ENCODE data around the gene CCL18. TPM values are rescaled to one million over a fixed set of nuclear protein-coding genes. Genes with fewer than 3 reads are reported as not detected.
"Not testable (repeated sequence)": the region's sequence is repeated elsewhere in the genome, so short reads cannot be mapped to it uniquely, and the experiment has no call there.

CCL18 gene
- total RNA-seq: not detected in 2 replicates

GRCh38 chr17:36063786-36064541, at the start of gene CCL18:
CCL18 (plus strand) TSS chr17:36064272; CDS start chr17:36064343, 71 bp downstream.
- no peak for DNase-seq (ENCODE audit: low read depth in 2 of 2)

- no peak for DNase-seq (ENCODE audit: low read depth in 2 of 2)
Observed at GRCh38 chr17:36014946-36015345, 49.1 kb upstream of the CCL18 start.

GRCh38 chr17:36015895-36016294, 48.2 kb upstream of the CCL18 start:
- DNase-seq (ENCODE audit: low read depth in 2 of 2): not testable (repeated sequence)

GRCh38 chr17:36016555-36016954, 47.5 kb upstream of the CCL18 start:
- DNase-seq (ENCODE audit: low read depth in 2 of 2): no peak

- DNase-seq (ENCODE audit: low read depth in 2 of 2): peak in 1 of 2 donors; percentile 6
Observed at GRCh38 chr17:36017799-36018198, 46.3 kb upstream of the CCL18 start, which contains the start of gene CCL23. CCL23 (minus strand) TSS chr17:36017972; CDS start chr17:36017897, 75 bp downstream.

GRCh38 chr17:36019423-36019822, 44.6 kb upstream of the CCL18 start:
- no peak for DNase-seq (ENCODE audit: low read depth in 2 of 2)

GRCh38 chr17:36024106-36024869, 39.8 kb upstream of the CCL18 start:
- DNase-seq (ENCODE audit: low read depth in 2 of 2): no peak

GRCh38 chr17:36027761-36028160, 36.3 kb upstream of the CCL18 start:
- DNase-seq (ENCODE audit: low read depth in 2 of 2): no peak

GRCh38 chr17:36030956-36031355, 33.1 kb upstream of the CCL18 start:
- no peak for DNase-seq (ENCODE audit: low read depth in 2 of 2)

- no peak for DNase-seq (ENCODE audit: low read depth in 2 of 2)
Observed at GRCh38 chr17:36034127-36034526, 29.9 kb upstream of the CCL18 start.

GRCh38 chr17:36036235-36036634, 27.8 kb upstream of the CCL18 start:
- no peak for DNase-seq (ENCODE audit: low read depth in 2 of 2)

- DNase-seq (ENCODE audit: low read depth in 2 of 2): no peak
Observed at GRCh38 chr17:36048066-36048465, 16.0 kb upstream of the CCL18 start.

GRCh38 chr17:36049643-36050042, 14.4 kb upstream of the CCL18 start:
- no peak for DNase-seq (ENCODE audit: low read depth in 2 of 2)

- no peak for DNase-seq (ENCODE audit: low read depth in 2 of 2)
Observed at GRCh38 chr17:36055171-36055570, 8.9 kb upstream of the CCL18 start.

- no peak for DNase-seq (ENCODE audit: low read depth in 2 of 2)
Observed at GRCh38 chr17:36055921-36056520, 8.1 kb upstream of the CCL18 start.

- DNase-seq (ENCODE audit: low read depth in 2 of 2): no peak
Observed at GRCh38 chr17:36057911-36058310, 6.2 kb upstream of the CCL18 start.

GRCh38 chr17:36059406-36059805, 4.7 kb upstream of the CCL18 start:
- DNase-seq (ENCODE audit: low read depth in 2 of 2): no peak

- no peak for DNase-seq (ENCODE audit: low read depth in 2 of 2)
Observed at GRCh38 chr17:36060816-36061215, 3.3 kb upstream of the CCL18 start.

- DNase-seq (ENCODE audit: low read depth in 2 of 2): no peak
Observed at GRCh38 chr17:36066365-36066985, 2.4 kb downstream of the CCL18 start.

- DNase-seq (ENCODE audit: low read depth in 2 of 2): no peak
Observed at GRCh38 chr17:36068524-36068923, 4.5 kb downstream of the CCL18 start.

- no peak for DNase-seq (ENCODE audit: low read depth in 2 of 2)
Observed at GRCh38 chr17:36069136-36069535, 5.1 kb downstream of the CCL18 start.

GRCh38 chr17:36070427-36070826, 6.4 kb downstream of the CCL18 start:
- no peak for DNase-seq (ENCODE audit: low read depth in 2 of 2)

All from lung microvascular endothelial cell (primary cell).